SIG-M5 treated with dmso at 0.1 percent for 504 hours (cell line): ENCODE measurements around the gene CPXM2.
A peak's percentile ranks its signal among the peaks of the same experiment; 100 is the strongest.

Experiments
- DNase-seq: peaks from one replicate; lab custom pipeline; 2025; ENCODE audit not compliant: unreplicated experiment; lab: John Stamatoyannopoulos, UW

Gene CPXM2

GRCh38 chr10:123800289-123800688 lies 91.3 kb downstream of the CPXM2 start:
- no peak for DNase-seq

- DNase-seq = no peak
These were observed 92.8 kb downstream of the CPXM2 start for GRCh38 chr10:123798856-123799255.

GRCh38 chr10:123797813-123798212 lies 93.8 kb downstream of the CPXM2 start:
- DNase-seq = no peak

GRCh38 chr10:123796736-123797135 lies 94.9 kb downstream of the CPXM2 start:
- no peak for DNase-seq

GRCh38 chr10:123795846-123796590 lies 95.6 kb downstream of the CPXM2 start:
- DNase-seq = no peak

- DNase-seq = no peak
These were observed 96.3 kb downstream of the CPXM2 start for GRCh38 chr10:123795196-123795780.

GRCh38 chr10:123792248-123792978 lies 99.2 kb downstream of the CPXM2 start:
- no peak for DNase-seq

- peak; percentile 3 for DNase-seq
These were observed 101.3 kb downstream of the CPXM2 start for GRCh38 chr10:123790132-123790885.

- no peak for DNase-seq
These were observed 102.6 kb downstream of the CPXM2 start for GRCh38 chr10:123788981-123789380.

GRCh38 chr10:123787566-123787965 lies 104.0 kb downstream of the CPXM2 start:
- no peak for DNase-seq

- DNase-seq = no peak
These were observed 104.7 kb downstream of the CPXM2 start for GRCh38 chr10:123786896-123787295.

- no peak for DNase-seq
These were observed 105.3 kb downstream of the CPXM2 start for GRCh38 chr10:123786306-123786705.

- DNase-seq = no peak
These were observed 107.0 kb downstream of the CPXM2 start for GRCh38 chr10:123784646-123785045.

- DNase-seq = no peak
These were observed 107.4 kb downstream of the CPXM2 start for GRCh38 chr10:123784216-123784615.

GRCh38 chr10:123783296-123783695 lies 108.3 kb downstream of the CPXM2 start:
- DNase-seq = no peak

- no peak for DNase-seq
These were observed 109.1 kb downstream of the CPXM2 start for GRCh38 chr10:123782549-123782948.

GRCh38 chr10:123781956-123782500 lies 109.6 kb downstream of the CPXM2 start:
- no peak for DNase-seq

- DNase-seq = no peak
These were observed 110.2 kb downstream of the CPXM2 start for GRCh38 chr10:123781324-123781900.

- DNase-seq = no peak
These were observed 112.7 kb downstream of the CPXM2 start for GRCh38 chr10:123778719-123779517.

- DNase-seq = no peak
These were observed 113.7 kb downstream of the CPXM2 start for GRCh38 chr10:123777881-123778280.
